Measurements from ENCODE around the gene ARHGAP19.

The ARHGAP19 gene

GRCh38 chr10:97173036-97173435 lies 119.4 kb downstream of the ARHGAP19 start:
- in situ Hi-C loops (cut with MboI; ENCODE audit: low sequenced_read_pairs), result no loop called here

Measured in HL-60/S4 treated with retinoic acid at 250 ng/mL for 4 days and 3 days (cell line).